Breast epithelium (tissue), 4 donors: ENCODE data around the gene GLT8D2. TPM values are rescaled to one million over a fixed set of nuclear protein-coding genes. Genes with fewer than 3 reads are reported as not detected.

ENCODE experiments used
- DNase-seq, 2 donors: peaks; one replicate each; pipeline ENCODE4 v3.0.0-alpha.2; 2019; ENCODE audit warnings: low spot score in 2 of 2
- H3K27ac ChIP-seq, 2 donors: fragments of 200-600 bp; sonication (generic) in 1 of 2; one replicate each; pipeline ENCODE4 v1.5.1; 2016 to 2019; ENCODE audit warnings: mild to moderate bottlenecking in 1 of 2
- H3K27me3 ChIP-seq, 2 donors: fragments of 200-600 bp; sonication (generic) in 1 of 2; one replicate each; pipeline versions ENCODE4 v1.5.1 to v1.6.0; 2017 to 2019; ENCODE audit warnings: control low read depth in 1 of 2, mild to moderate bottlenecking in 1 of 2
- H3K36me3 ChIP-seq: fragments of 200-600 bp; one replicate; pipeline ENCODE4 v1.5.1; 2019
- H3K4me1 ChIP-seq, 2 donors: fragments of 200-600 bp; sonication (generic); one replicate each; pipeline ENCODE4 v1.5.1; 2016 to 2019; ENCODE audit warnings: control low read depth in 1 of 2
- H3K4me3 ChIP-seq, 3 donors: fragments of 200-600 bp; sonication (generic); 1 replicate in 2 of 3; 2 replicates in 1 of 3; pipeline ENCODE4 v1.5.1; 2016 to 2019; ENCODE audit warnings: mild to moderate bottlenecking in 3 of 3, moderate library complexity in 2 of 3
- H3K9me3 ChIP-seq, 2 donors: fragments of 200-600 bp; sonication (generic) in 1 of 2; one replicate each; pipeline ENCODE4 v1.5.1; 2016 to 2019; ENCODE audit warnings: control low read depth in 1 of 2
- CTCF ChIP-seq, 3 donors: fragments of 450-650 bp; IDR thresholded peaks; one replicate each; pipeline ENCODE4 v1.5.1; 2016 to 2017; ENCODE audit warnings: antibody characterized with exemption in 3 of 3, mild to moderate bottlenecking in 3 of 3, moderate library complexity in 3 of 3
- POLR2A ChIP-seq: fragments of 450-650 bp; IDR thresholded peaks from one replicate; pipeline ENCODE4 v1.6.1; 2016; ENCODE audit warnings: antibody characterized with exemption, mild to moderate bottlenecking, moderate library complexity
- POLR2AphosphoS5 ChIP-seq, 3 donors: sonication (generic); formaldehyde crosslinking; IDR thresholded peaks; one replicate each; pipeline ENCODE4 v1.6.1; 2017; ENCODE audit warnings: antibody characterized with exemption in 3 of 3
- intact Hi-C: fragments of 100-400 bp; cut with DNase I; formaldehyde crosslinking; loops from one replicate; pipeline ENCODE4 v1.15.1; 2023; ENCODE audit warnings: low total_unique reads
- total RNA-seq, 3 donors: library from RNA; depleted of rRNA; stranded (reverse); fragments of >200 nt; gene quantifications; one replicate each; pipeline ENCODE4 v1.1.0, GENCODE V29; 2016

GLT8D2 gene
- total RNA-seq, 3 donors from 2014 or later = 8.6 to 20.8 (median 16.1) TPM

- Histone ChIP-seq H3K9me3 (no peaks in the 10 kb centered on the region), H3K4me1 (no peaks in the 10 kb centered on the region), H3K36me3 (no peaks in the 10 kb centered on the region), H3K27me3 (no peaks in the 10 kb centered on the region), H3K4me3 (no peak overlapping the region), H3K27ac (no peak overlapping the region)
- TF ChIP-seq CTCF (IDR thresholded peaks at IDR 0.05) = no peak
- TF ChIP-seq POLR2A = no peak
- TF ChIP-seq POLR2AphosphoS5 (IDR thresholded peaks at IDR 0.05) = no peak
- no peak for DNase-seq
- intact Hi-C loops = no loop called here
Measured at GRCh38 chr12:103994235-103994634, 55.8 kb downstream of the GLT8D2 start.

GRCh38 chr12:103986829-103987228, 63.2 kb downstream of the GLT8D2 start:
- no peak overlapping the region for H3K4me3 ChIP-seq
- no peaks in the 10 kb centered on the region for H3K27me3 ChIP-seq
- no peak for DNase-seq
- H3K27ac ChIP-seq = no peak overlapping the region
- H3K36me3 ChIP-seq = no peaks in the 10 kb centered on the region
- intact Hi-C loops = no loop called here
- H3K4me1 ChIP-seq = no peaks in the 10 kb centered on the region
- TF ChIP-seq CTCF (IDR thresholded peaks at IDR 0.05) (no peak), POLR2A (no peak), POLR2AphosphoS5 (IDR thresholded peaks at IDR 0.05) (no peak)
- H3K9me3 ChIP-seq = no peaks in the 10 kb centered on the region

GRCh38 chr12:103978384-103978982, 71.5 kb downstream of the GLT8D2 start:
- no peaks in the 10 kb centered on the region for H3K9me3 ChIP-seq
- TF ChIP-seq CTCF (IDR thresholded peaks at IDR 0.05) (no peak), POLR2A (no peak), POLR2AphosphoS5 (IDR thresholded peaks at IDR 0.05) (no peak)
- DNase-seq = no peak
- intact Hi-C loops = no loop called here
- H3K27me3 ChIP-seq = no peaks in the 10 kb centered on the region
- no peak overlapping the region for H3K27ac ChIP-seq
- no peaks in the 10 kb centered on the region for H3K36me3 ChIP-seq
- no peaks in the 10 kb centered on the region for H3K4me1 ChIP-seq
- no peak overlapping the region for H3K4me3 ChIP-seq

- Histone ChIP-seq H3K36me3 (no peaks in the 10 kb centered on the region), H3K4me1 (no peaks in the 10 kb centered on the region), H3K9me3 (no peaks in the 10 kb centered on the region), H3K27me3 (no peaks in the 10 kb centered on the region), H3K27ac (no peak overlapping the region), H3K4me3 (no peak overlapping the region)
- intact Hi-C loops = no loop called here
- DNase-seq = no peak
- TF ChIP-seq POLR2AphosphoS5 (IDR thresholded peaks at IDR 0.05) (no peak), CTCF (IDR thresholded peaks at IDR 0.05) (no peak), POLR2A (no peak)
Measured at GRCh38 chr12:103975368-103975767, 74.6 kb downstream of the GLT8D2 start.

- intact Hi-C loops = no loop called here
- no peak for DNase-seq
Measured at GRCh38 chr12:103973909-103974308, 76.1 kb downstream of the GLT8D2 start.

More at GRCh38 chr12:103973909-103974308, 76.1 kb downstream of the GLT8D2 start:
- TF ChIP-seq CTCF (IDR thresholded peaks at IDR 0.05) (no peak), POLR2A (no peak), POLR2AphosphoS5 (IDR thresholded peaks at IDR 0.05) (no peak)
- Histone ChIP-seq H3K27me3 (no peaks in the 10 kb centered on the region), H3K27ac (no peak overlapping the region), H3K9me3 (no peaks in the 10 kb centered on the region), H3K4me1 (no peaks in the 10 kb centered on the region), H3K4me3 (no peak overlapping the region), H3K36me3 (no peaks in the 10 kb centered on the region)
